ENCODE results near the gene PTP4A2.
"Not testable (repeated sequence)": the region's sequence is repeated elsewhere in the genome, so short reads cannot be mapped to it uniquely, and the experiment has no call there.

The PTP4A2 gene

DNA sequence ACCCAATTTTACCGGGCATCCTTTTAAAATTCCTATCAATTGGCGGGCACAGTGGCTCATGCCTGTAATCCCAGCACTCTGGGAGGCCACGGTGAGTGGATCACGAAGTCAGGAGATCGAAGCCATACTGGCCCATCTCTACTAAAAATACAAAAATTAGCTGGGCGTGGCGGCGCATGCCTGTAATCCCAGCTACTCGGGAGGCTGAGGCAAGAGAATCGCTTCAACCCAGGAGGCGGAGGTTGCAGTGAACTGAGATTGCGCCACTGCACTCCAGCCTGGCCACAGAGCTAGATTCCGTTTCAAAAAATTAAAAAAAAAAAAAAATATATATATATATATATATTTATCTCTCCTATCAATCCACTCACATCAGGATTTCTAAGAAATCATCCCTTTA lies 12.3 kb downstream of the PTP4A2 start:
- FAIRE-seq: not testable (repeated sequence)

DNA sequence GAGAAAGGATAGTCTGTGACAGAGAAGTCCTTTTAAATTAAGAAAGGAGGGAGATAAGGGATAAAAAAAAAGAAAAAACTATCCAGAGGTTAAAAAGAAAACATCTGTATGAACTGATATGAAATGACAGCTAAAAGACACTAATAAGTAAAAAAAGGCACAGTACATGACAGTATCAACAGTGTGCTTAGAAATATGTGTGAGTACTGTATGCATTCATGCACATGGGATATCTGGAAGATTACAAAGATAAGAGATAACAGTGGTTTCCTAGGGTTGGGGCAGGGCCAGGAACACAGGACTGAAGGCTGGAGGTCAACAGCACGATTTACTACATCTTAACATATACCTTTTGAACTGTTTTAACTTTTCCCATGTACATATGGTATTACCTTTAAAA lies 13.3 kb downstream of the PTP4A2 start:
- no peak for FAIRE-seq

More for the DNA sequence above, 12.3 kb downstream of the PTP4A2 start:
- not testable (repeated sequence) for DNase-seq (ENCODE audit: low spot score)

DNA sequence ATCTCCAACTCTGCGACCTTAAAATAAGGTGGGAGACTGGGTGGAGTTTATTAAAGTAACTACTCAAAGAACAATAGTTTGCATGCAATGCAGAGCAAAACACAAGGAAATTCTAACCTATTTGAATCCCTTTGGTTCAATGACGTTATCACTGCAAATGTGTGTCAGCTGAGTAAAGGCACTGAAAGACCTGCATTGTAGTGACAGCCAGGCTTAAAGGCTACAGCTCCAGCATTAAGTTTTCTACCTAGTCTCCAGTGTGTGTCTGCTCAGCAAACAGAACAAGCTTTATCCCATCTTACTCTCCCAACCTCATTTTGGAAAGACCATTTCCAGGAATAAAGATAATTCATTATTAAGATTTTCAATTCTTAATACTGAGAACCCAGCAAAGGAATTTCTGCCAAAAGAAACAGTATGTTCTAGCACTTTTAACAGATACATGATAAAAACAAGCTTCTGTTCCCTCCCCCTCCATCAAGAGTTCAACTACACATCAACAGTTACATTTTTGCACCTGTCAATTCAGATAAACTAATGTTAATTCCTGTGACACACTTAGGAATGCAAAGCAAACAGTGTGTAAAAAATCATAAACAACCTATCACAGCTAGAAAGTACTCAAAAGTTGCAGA lies 14.2 kb downstream of the PTP4A2 start:
- DNase-seq (ENCODE audit: low spot score) (no peak), FAIRE-seq (no peak)

More for the DNA sequence above, 13.3 kb downstream of the PTP4A2 start:
- no peak for DNase-seq (ENCODE audit: low spot score)

DNA sequence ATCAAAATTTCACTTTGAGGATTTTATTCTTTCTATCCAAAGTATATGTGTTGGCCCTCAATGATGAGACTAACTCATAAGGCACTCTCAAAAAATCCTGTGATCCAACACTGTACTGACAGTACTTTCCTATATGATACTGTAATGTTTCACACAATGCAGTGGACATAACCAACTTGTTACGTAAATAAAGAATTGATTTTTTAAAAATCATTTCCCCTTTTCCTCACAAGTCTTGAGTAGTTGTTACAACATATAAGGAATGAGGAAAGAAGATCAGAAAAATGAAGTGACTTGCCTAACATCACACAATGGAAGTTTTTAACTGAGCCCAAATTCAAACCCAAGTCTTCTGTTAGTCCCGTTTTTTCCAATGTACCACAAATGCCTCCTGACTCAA lies 17.2 kb downstream of the PTP4A2 start:
- FAIRE-seq (no peak), DNase-seq (ENCODE audit: low spot score) (no peak)

DNA sequence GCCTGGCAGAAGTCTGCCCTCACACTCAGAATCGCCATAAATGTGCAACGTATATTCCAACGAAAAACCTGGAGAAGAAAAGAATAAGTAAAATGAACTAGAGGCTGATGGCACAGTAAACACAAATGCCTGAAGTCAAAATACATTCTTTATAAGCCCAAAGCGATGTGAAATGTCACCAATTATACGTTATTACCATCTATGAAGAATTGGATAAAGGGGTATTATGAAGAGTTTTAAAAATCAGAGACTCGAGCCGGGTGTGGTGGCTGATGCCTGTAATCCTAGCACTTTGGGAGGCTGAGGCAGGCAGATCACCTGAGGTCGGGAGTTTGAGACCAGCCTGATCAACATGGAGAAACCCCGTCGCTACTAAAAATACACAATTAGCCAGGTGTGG lies 18.6 kb downstream of the PTP4A2 start:
- no peak for FAIRE-seq
- no peak for DNase-seq (ENCODE audit: low spot score)

DNA sequence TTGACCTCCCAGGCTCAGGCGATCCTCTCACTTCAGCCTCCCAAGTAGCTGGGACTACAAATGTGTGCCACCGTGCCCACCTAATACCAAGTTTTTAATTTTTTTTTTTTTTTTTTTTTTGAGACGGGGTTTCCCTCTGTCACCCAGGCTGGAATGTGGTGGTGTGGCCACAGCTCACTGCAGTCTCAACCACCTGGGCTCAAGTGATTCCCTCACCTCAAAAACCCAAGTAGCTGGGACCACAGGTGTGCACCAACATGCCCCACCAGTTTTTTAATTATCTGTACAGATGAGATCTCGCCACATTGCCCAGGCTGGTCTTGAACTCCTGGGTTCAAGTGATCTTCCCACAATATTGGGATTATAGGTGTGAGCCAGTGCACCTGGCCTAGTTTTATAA lies 22.7 kb downstream of the PTP4A2 start:
- DNase-seq (ENCODE audit: low spot score) (no peak), FAIRE-seq (no peak)

DNA sequence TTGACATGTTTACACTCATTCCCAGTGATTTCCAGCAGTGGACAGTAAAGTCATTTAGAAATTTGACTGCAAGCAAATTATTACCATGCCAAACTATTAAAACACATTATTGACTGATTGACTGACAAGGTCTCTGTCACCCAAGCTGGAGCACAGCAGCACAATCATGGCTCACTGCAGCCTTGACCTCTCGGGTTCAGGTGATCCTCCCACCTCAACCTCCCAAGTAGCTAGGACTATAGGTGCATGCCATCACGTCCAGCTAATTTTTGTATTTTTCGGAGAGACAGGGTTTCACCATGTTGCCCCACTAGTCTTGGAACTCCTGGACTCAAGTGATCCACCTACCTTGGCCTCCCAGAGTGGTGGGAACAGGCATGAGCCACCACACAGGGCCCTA lies 24.2 kb downstream of the PTP4A2 start:
- DNase-seq (ENCODE audit: low spot score): no peak
- no peak for FAIRE-seq

DNA sequence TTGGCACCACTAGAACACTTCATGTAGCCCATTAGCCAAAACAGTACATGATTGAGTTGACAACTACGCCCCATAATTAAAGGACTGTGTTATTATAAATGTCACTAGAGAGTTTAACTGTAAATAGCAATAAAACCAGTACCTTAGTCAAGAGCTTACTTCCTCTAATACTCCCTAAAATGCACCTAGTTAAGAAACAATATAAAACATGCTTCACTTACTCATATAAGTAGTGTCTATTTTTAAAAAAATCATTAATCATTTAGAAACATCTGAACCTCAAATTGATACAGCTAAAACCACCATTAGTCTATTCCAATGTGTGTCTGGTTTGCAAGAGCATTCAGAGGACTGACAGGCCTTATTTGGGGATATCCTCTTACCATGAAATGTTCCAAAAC lies 25.3 kb downstream of the PTP4A2 start:
- DNase-seq (ENCODE audit: low spot score) (no peak), FAIRE-seq (no peak)

DNA sequence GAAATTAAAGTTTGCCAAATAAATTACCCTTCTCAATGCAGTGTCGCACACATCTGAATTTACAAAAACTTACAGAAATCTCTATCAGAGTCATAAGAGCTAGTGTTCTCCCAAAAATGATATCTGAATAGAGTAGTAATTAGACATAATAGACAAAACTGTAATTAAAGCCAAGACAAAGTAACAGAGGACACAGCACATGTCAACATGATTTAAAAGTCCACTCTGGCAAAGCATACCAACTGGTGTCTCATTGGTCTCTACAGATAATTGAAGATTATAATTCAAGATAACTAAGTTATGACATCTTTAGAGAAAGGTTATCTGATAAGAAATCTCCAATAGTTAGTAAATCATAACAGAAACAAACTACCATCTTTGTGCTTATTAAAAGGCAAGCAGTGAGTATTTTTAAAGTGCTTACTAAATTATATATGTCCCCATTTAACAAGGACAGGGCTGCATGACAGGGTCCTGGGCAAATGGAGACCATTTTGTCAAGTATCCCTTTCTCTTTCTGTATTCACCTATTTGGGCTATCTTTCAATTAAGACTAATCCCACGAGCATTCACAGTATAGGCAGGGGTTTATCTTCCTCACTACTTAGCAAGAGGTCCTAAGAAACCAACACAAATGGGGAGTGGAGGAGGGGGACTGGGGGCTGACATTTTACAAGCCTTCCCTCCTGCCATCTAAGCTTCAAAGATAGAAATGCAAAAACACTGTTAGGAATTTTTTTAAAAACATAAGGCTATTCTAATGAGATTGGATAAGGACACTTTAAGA lies 26.0 kb downstream of the PTP4A2 start:
- DNase-seq (ENCODE audit: low spot score) (no peak), FAIRE-seq (no peak)

DNA sequence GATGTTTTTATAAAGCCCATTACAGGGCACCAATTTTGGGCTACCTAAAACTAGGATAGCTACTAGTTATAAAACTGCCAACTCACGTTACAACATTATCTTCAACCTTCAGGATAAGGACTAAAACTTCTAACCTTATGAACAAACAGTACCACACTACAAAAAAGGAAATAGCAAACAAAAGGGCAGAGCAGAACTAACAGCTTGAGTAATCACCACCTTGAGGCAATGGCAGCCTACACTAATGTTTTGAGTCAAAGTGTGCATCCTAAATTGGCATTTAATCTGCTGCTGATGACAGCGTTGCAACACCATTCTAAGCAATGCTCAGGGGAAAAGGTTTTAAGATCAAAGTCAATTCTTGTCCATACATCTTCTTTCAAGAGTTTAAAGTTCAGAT lies 27.2 kb downstream of the PTP4A2 start:
- DNase-seq (ENCODE audit: low spot score) (no peak), FAIRE-seq (no peak)

DNA sequence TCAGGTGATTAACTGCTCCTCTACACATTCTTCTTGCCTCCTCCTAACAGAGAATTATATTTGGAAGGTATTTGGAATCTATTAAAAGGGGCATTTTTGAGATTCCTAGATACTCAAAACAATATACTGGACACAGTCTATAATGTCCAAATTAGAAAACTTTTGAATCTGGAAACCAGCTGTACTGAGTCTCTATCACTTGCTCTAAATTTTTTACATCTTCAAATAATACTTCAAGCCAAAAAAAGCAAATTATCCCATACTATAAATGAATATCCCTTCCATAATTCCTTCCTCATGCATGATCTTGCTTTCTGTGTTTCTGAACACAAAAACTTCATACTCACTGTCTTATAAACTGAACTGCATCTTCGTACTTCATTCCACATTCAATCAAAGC lies 28.5 kb downstream of the PTP4A2 start:
- DNase-seq (ENCODE audit: low spot score) (no peak), FAIRE-seq (no peak)

DNA sequence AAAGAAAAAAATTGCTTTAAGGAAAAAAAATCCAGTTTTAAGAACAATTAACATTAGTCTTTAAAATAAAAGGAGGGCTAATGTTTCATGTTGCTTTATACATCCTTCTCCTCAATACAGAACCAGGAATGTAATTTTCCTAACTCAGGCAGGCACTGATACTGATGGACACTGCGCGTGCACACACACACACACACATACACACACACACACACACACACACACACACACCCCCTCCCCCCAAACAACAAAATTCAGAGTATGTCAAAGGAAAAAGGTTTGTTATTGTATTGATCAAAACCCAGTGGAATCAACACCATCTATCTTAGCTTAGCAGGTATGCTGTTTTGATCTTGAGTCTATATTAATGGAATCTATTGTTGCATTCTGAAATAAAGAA lies 31.6 kb downstream of the PTP4A2 start:
- DNase-seq (ENCODE audit: low spot score) (no peak), FAIRE-seq (no peak)

DNA sequence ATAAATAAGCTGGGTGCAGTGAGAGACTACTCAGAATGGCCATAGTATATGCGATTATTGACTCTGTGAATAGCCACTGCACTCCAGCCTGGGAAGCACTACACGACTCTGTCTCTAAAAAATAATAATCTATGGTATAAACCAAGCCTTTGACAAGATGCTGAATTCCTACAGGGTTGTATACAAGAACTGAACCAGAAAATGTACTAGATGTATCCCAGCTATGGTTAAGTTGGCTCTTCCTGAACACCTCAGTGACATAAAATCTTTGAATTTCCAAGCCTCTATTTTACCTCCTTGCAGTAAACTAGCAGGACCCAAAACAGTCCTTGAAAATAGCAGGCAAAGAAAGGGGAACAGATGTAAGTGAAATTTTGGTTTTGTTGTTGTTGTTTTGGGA lies 32.5 kb downstream of the PTP4A2 start:
- no peak for DNase-seq (ENCODE audit: low spot score)
- no peak for FAIRE-seq

DNA sequence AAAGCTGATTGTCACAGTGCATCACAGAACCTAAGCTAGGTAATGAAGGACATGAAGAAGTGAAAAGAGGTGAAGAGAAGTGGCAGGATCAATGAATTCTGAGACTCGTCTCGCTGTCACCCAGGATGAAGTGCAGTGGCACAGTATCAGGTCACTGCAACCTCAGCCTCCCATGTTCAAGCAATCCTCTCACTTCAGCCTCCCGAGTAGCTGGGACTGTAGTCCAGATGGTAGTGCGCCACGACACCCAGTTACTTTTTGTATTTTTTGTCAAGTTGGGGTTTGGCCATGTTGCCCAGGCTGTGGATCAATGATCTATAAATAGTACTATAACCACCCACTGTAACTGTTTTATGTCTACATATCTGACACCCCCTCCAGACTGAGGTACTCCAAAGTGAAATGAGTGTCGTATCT lies 33.1 kb downstream of the PTP4A2 start:
- DNase-seq (ENCODE audit: low spot score) (no peak), FAIRE-seq (no peak)

DNA sequence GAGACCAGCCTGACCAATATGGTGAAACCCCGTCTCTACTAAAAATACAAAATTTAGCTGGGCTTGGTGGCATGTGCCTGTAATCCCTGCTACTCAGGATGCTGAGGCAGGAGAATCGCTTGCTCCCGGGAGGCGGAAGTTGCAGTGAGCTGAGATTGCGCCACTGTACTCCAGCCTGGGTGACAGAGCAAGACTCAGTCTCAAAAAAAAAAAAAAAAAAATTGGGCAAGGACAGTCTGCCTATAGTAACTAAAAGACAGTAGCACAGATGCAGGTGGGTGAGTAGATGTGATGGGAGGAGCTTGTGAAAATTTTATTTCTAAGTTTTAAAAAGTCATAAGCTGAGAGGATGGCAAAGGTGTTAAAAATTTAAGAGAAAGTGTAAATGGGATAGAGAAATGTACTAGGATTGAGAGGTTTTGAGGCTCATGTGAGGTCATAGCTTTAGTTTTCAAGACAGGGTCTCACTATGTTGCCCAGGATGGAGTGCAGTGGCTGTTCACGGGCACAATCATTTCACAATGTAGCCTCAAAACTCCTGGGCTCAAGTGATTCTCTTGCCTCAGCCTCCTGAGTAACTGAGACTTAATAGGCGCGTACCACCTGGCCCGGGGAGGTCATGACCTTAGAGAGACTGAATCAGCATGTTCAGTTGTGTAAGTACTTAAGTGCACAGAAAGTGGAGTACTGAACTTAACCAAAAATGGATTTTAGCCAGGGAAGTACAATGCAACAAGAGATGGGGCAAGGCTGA lies 33.7 kb downstream of the PTP4A2 start:
- DNase-seq (ENCODE audit: low spot score) (no peak), FAIRE-seq (no peak)

DNA sequence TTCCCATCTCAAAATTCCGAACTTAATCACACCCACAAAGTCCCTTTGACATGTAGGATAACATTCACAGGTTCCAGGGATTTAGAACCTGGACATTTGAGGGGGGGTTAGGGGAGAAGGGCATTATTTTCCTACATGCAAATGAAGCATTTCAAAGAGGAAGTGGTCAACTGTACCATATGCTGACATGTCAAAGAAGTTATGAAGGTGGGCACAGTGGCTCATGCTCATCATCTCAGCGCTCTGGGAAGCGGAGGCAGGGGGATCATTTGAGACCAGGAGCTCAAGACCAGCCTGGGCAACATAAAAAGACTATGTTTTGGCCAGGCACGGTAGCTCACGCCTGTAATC lies 35.7 kb downstream of the PTP4A2 start:
- no peak for FAIRE-seq
- no peak for DNase-seq (ENCODE audit: low spot score)

DNA sequence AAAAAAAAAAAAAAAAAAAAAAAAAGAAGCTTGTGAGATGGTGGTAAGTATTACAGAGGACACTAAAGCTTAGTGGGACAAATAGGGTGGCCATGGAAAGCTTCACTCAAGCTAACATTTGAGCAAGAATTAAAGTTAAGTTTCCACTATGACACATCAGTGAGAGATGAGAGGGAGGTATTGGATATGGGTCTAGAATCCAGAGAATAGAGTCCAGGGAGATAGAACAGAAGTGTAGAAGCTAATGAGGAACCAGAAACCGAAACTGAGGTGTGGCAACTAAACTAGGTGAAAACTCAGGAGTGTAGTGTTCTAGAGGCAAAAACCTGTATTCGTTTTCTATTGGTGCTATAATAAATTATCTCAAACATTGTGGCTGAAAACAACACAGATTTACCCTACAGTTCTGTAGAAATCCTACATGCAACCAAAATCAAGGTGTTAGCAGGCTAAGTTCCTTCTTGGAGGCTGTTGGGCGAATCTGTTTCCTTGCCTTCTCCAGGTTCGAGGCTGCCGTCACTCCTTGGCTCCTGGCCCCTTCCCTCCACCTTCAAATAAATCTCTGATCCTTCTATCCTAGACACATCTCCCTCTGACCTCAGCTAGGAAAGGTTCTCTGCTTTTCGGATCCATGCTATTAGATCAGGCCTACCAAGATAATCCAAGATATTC lies 36.2 kb downstream of the PTP4A2 start:
- FAIRE-seq (no peak), DNase-seq (ENCODE audit: low spot score) (no peak)

DNA sequence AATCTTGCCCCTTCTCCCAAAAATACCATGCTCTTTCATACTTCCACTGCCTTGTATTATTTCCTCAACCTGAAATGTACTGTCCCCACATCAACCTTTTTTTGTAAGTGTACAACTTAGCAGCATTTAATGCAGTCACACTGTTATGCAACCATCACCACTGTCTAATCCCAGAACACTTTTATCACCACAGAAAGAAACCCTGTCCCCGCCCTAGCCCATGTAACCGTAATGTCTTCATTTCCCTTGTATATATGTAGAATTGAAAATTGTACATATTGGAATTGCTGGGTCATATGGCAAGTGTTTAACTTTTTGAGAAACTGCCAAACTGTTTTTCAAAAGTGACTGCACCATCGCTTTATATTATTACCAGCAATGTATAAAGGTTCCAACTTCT lies 37.4 kb downstream of the PTP4A2 start:
- no peak for FAIRE-seq
- DNase-seq (ENCODE audit: low spot score): no peak

DNA sequence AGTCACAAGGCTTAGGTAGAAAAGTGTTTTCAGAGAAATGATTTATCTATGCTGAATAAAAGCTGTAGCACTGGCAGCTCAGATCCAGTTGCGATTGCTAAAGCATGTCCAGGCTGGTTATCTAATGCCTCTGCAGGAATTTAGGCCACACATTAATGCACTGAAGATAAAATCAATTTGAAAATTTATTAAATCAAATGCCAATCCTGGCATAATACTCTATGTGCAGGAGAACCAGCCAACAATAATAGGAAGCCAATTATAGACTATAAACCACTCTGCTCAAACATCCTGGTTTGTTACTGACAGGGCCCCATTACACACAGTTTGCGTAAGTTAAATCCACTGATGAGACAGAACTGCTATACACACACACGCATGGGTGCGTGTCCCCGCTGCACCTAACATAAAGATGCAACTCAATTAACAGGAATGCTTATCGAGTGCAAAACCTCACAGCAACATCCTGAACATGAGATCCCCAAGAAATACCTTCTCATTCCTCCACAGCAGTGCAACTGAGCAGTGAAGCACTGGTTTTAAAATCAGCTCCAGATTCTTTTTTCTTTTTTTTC lies 40.6 kb downstream of the PTP4A2 start:
- no peak for DNase-seq (ENCODE audit: low spot score)
- no peak for FAIRE-seq

DNA sequence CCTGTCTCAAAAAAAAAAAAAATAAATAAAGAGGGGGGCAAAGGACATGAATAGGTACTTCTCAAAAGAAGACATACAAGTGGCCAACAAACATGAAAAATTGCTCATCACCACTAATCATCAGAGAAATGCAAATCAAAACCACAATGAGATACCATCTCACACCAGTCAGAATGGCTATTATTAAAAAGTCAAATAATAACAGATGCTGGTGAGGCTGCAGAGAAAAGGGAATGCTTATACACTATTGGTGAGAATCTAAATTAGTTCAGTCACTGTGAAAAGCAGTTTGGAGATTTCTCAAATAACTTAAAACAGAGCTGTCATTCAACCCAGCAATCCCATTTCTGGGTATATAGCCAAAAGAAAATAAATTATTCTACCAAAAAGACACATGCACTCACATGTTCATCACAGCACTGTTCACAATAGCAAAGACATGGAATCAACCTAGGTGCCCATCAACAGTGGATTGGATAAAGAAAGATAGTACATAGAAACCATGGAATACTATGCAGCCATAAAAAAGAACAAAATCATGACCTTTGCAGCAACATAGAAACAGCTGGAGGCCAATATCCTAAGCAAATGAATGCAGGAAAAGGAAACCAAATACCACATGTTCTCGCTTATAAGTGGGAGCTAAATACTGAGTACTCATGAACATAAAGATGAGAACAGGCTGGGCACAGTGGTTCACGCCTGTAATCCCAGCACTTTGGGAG lies 42.5 kb downstream of the PTP4A2 start:
- DNase-seq (ENCODE audit: low spot score); FAIRE-seq: not testable (repeated sequence)

DNA sequence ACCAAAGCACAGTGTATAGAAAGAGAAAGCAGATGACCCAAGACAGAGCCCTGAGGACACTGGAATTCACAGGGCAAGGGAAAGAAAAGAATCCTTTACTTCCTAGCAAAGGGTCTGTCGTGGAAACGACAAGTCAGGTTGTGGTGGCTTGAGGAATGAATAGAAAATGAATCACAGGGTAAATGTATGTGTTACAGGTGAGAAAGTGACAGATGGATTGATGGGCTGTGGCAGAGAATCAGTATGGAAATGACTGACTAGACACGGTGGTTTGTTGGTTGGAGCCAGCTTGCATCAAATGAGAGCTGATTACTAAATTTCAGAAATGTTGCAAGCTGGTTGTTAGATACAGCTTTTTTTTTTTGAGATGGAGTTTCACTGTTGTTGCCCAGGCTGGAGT lies 46.9 kb downstream of the PTP4A2 start:
- DNase-seq (ENCODE audit: low spot score) (peak; percentile 31), FAIRE-seq (no peak)

All from RCC 7860 (cell line).